PC-9 (cell line): Measurements from ENCODE around the gene CRADD. TPM values are rescaled to one million over a fixed set of nuclear protein-coding genes. Genes with fewer than 3 reads are reported as not detected.

ENCODE experiments used
- BruUV-seq: library from RNA; stranded (reverse); fragments of 400-500 nt; replicated peaks from 2 replicates; lab custom pipeline; 2021; lab: Mats Ljungman, UMichigan
- CTCF ChIA-PET: fragments of 300-600 bp; sonication (Branson Sonifier 250); formaldehyde crosslinking; loops from one replicate; lab custom pipeline; 2022; ENCODE audit warnings: antibody characterized with exemption; lab: Charles Lee
- POLR2A ChIA-PET: fragments of 300-600 bp; sonication (Branson Sonifier 250); formaldehyde crosslinking; loops from one replicate; lab custom pipeline; 2022; ENCODE audit warnings: antibody characterized with exemption; ENCODE audit not compliant: unreplicated experiment; lab: Charles Lee
- DNase-seq, 2 experiments: peaks; one replicate each; pipeline versions ENCODE4 v3.0.0 to v3.0.0-alpha.2; 2015 to 2022; ENCODE audit warnings: mixed read lengths in 1 of 2
- H2AFZ ChIP-seq: fragments of 200-600 bp; sonication (generic); 2 replicates; pipeline ENCODE4 v1.8.1; 2017; ENCODE audit warnings: antibody characterized with exemption
- H3F3A ChIP-seq: fragments of 200-600 bp; sonication (generic); 2 replicates; pipeline ENCODE4 v1.8.1; 2017; ENCODE audit warnings: antibody characterized with exemption, mild to moderate bottlenecking, low read depth; ENCODE audit not compliant: insufficient read depth
- H3K27ac ChIP-seq: fragments of 200-600 bp; sonication (generic); 2 replicates; pipeline ENCODE4 v1.6.1; 2016; ENCODE audit warnings: mixed run types
- H3K27me3 ChIP-seq: fragments of 200-600 bp; sonication (generic); 2 replicates; pipeline ENCODE4 v1.6.1; 2016; ENCODE audit warnings: low read depth, mixed run types; ENCODE audit not compliant: insufficient read depth
- H3K36me3 ChIP-seq: fragments of 200-600 bp; sonication (generic); 2 replicates; pipeline ENCODE4 v1.6.1; 2016; ENCODE audit warnings: low read depth, mixed run types
- H3K4me1 ChIP-seq: fragments of 200-600 bp; sonication (generic); replicated peaks from 2 replicates; pipeline ENCODE4 v1.6.1; 2016; ENCODE audit warnings: mixed run types; ENCODE audit not compliant: insufficient read depth
- H3K4me2 ChIP-seq: fragments of 200-600 bp; sonication (generic); 2 replicates; pipeline ENCODE4 v1.6.1; 2017; ENCODE audit warnings: mixed run types
- H3K4me3 ChIP-seq: fragments of 200-600 bp; sonication (generic); 2 replicates; pipeline ENCODE4 v1.6.1; 2016; ENCODE audit warnings: mixed run types
- H3K79me2 ChIP-seq: fragments of 200-600 bp; sonication (generic); 2 replicates; pipeline ENCODE4 v1.6.1; 2017; ENCODE audit warnings: low read depth, mixed run types
- H3K9me2 ChIP-seq: fragments of 200-600 bp; sonication (generic); 2 replicates; pipeline ENCODE4 v1.8.1; 2017; ENCODE audit warnings: mild to moderate bottlenecking; ENCODE audit not compliant: insufficient read depth
- H3K9me3 ChIP-seq: fragments of 200-600 bp; sonication (generic); 2 replicates; pipeline ENCODE4 v1.8.1; 2016; ENCODE audit warnings: low read depth; ENCODE audit not compliant: insufficient read depth
- H4K20me1 ChIP-seq: fragments of 200-600 bp; sonication (generic); 2 replicates; pipeline ENCODE4 v1.8.1; 2017; ENCODE audit not compliant: insufficient read depth
- EZH2 ChIP-seq: fragments of 200-600 bp; sonication (generic); IDR thresholded peaks from 2 replicates; pipeline ENCODE4 v1.8.0; 2017; ENCODE audit warnings: antibody characterized with exemption, low read depth
- intact Hi-C: fragments of 100-400 bp; cut with micrococcal nuclease; formaldehyde crosslinking; loops from one replicate; pipeline ENCODE4 v1.10.0; 2022; ENCODE audit not compliant: unreplicated experiment
- total RNA-seq: library from RNA; stranded (reverse); gene quantifications from 2 replicates; pipeline ENCODE4 v1.2.3, GENCODE V29; 2021
- TF ChIP-seq, protein P1 (sequence below): fragments of 200-600 bp; sonication (generic); conservative IDR thresholded peaks from 2 replicates; pipeline ENCODE4 v1.6.1; 2017; ENCODE audit warnings: mixed run types, antibody characterized with exemption, mild to moderate bottlenecking, moderate library complexity

CRADD gene
- total RNA-seq, 1 experiment from 2014 or later: 7.6 TPM

GRCh38 chr12:93850481-93851256, 173.5 kb downstream of the CRADD start:
- POLR2A ChIA-PET: no interaction called here

GRCh38 chr12:93851257-93851671, 174.1 kb downstream of the CRADD start:
- CTCF ChIA-PET: no interaction called here
- intact Hi-C loops: no loop called here

More at GRCh38 chr12:93850481-93851256, 173.5 kb downstream of the CRADD start:
- no peak overlapping the region for H3K4me3 ChIP-seq
- H2AFZ ChIP-seq: no peak overlapping the region
- intact Hi-C loops: no loop called here
- TF ChIP-seq EZH2: no peak
- TF ChIP-seq, protein P1, sequence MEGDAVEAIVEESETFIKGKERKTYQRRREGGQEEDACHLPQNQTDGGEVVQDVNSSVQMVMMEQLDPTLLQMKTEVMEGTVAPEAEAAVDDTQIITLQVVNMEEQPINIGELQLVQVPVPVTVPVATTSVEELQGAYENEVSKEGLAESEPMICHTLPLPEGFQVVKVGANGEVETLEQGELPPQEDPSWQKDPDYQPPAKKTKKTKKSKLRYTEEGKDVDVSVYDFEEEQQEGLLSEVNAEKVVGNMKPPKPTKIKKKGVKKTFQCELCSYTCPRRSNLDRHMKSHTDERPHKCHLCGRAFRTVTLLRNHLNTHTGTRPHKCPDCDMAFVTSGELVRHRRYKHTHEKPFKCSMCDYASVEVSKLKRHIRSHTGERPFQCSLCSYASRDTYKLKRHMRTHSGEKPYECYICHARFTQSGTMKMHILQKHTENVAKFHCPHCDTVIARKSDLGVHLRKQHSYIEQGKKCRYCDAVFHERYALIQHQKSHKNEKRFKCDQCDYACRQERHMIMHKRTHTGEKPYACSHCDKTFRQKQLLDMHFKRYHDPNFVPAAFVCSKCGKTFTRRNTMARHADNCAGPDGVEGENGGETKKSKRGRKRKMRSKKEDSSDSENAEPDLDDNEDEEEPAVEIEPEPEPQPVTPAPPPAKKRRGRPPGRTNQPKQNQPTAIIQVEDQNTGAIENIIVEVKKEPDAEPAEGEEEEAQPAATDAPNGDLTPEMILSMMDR: no peak
- H3K4me1 ChIP-seq: no peaks in the 10 kb centered on the region
- no peaks in the 10 kb centered on the region for H3K9me2 ChIP-seq
- no peaks in the 10 kb centered on the region for H3F3A ChIP-seq
- no TSS peak for BruUV-seq
- no peaks in the 10 kb centered on the region for H3K9me3 ChIP-seq
- H3K4me2 ChIP-seq: no peak overlapping the region
- H3K79me2 ChIP-seq: no peaks in the 10 kb centered on the region
- H3K27ac ChIP-seq: no peak overlapping the region
- DNase-seq: no peak
- H3K36me3 ChIP-seq: no peaks in the 10 kb centered on the region
- H3K27me3 ChIP-seq: no peaks in the 10 kb centered on the region
- H4K20me1 ChIP-seq: no peaks in the 10 kb centered on the region
- CTCF ChIA-PET: no interaction called here

GRCh38 chr12:93852173-93852591, 175.0 kb downstream of the CRADD start:
- no peak overlapping the region for H3K27ac ChIP-seq
- H3F3A ChIP-seq: no peaks in the 10 kb centered on the region
- no peaks in the 10 kb centered on the region for H3K4me1 ChIP-seq
- H3K9me3 ChIP-seq: no peaks in the 10 kb centered on the region
- H3K4me3 ChIP-seq: no peak overlapping the region
- H3K4me2 ChIP-seq: no peak overlapping the region
- no TSS peak for BruUV-seq
- POLR2A ChIA-PET: no interaction called here
- DNase-seq: no peak
- no peak overlapping the region for H2AFZ ChIP-seq
- no peaks in the 10 kb centered on the region for H3K79me2 ChIP-seq
- intact Hi-C loops: no loop called here
- H4K20me1 ChIP-seq: no peaks in the 10 kb centered on the region
- no peaks in the 10 kb centered on the region for H3K9me2 ChIP-seq
- no peaks in the 10 kb centered on the region for H3K36me3 ChIP-seq
- H3K27me3 ChIP-seq: no peaks in the 10 kb centered on the region
- TF ChIP-seq, protein P1: no peak
- TF ChIP-seq EZH2: no peak
- CTCF ChIA-PET: interaction anchor here (0.6 kb wide), 1 partner anchor 1499 kb away, joined by 8 read pairs; no protein-coding TSS in a partner anchor

More at GRCh38 chr12:93851257-93851671, 174.1 kb downstream of the CRADD start:
- no peaks in the 10 kb centered on the region for H4K20me1 ChIP-seq
- H3K27me3 ChIP-seq: no peaks in the 10 kb centered on the region
- TF ChIP-seq, protein P1: no peak
- TF ChIP-seq EZH2: no peak
- no peak overlapping the region for H3K4me3 ChIP-seq
- no peaks in the 10 kb centered on the region for H3K9me2 ChIP-seq
- no peaks in the 10 kb centered on the region for H3K4me1 ChIP-seq
- H3K36me3 ChIP-seq: no peaks in the 10 kb centered on the region
- H2AFZ ChIP-seq: no peak overlapping the region
- no peaks in the 10 kb centered on the region for H3K79me2 ChIP-seq
- no peak overlapping the region for H3K4me2 ChIP-seq
- BruUV-seq: no TSS peak
- no peaks in the 10 kb centered on the region for H3K9me3 ChIP-seq
- no peak for DNase-seq
- POLR2A ChIA-PET: no interaction called here
- no peaks in the 10 kb centered on the region for H3F3A ChIP-seq
- H3K27ac ChIP-seq: no peak overlapping the region
